ENCODE data around the gene TAOK1.

TAOK1 gene

GRCh38 chr17:29571883-29572681 is 181.9 kb downstream of the TAOK1 start:
- DNase-seq (ENCODE audit: low spot score) = no peak

GRCh38 chr17:29572691-29573557 is 182.8 kb downstream of the TAOK1 start:
- no peak for DNase-seq (ENCODE audit: low spot score)

GRCh38 chr17:29573558-29573869 is 183.4 kb downstream of the TAOK1 start:
- no peak for DNase-seq (ENCODE audit: low spot score)

- no peak for DNase-seq (ENCODE audit: low spot score)
Observed at GRCh38 chr17:29573871-29574731, 183.9 kb downstream of the TAOK1 start.

- DNase-seq (ENCODE audit: low spot score) = no peak
Observed at GRCh38 chr17:29574732-29575510, 184.8 kb downstream of the TAOK1 start.

GRCh38 chr17:29575511-29576213 is 185.5 kb downstream of the TAOK1 start:
- no peak for DNase-seq (ENCODE audit: low spot score)

GRCh38 chr17:29576214-29577000 is 186.2 kb downstream of the TAOK1 start:
- no peak for DNase-seq (ENCODE audit: low spot score)

GRCh38 chr17:29577001-29577370 is 186.8 kb downstream of the TAOK1 start:
- DNase-seq (ENCODE audit: low spot score) = no peak

GRCh38 chr17:29577385-29578211 is 187.4 kb downstream of the TAOK1 start:
- DNase-seq (ENCODE audit: low spot score) = no peak

GRCh38 chr17:29578626-29579485 is 188.7 kb downstream of the TAOK1 start:
- DNase-seq (ENCODE audit: low spot score) = no peak

GRCh38 chr17:29579866-29580771 is 190.0 kb downstream of the TAOK1 start:
- no peak for DNase-seq (ENCODE audit: low spot score)

GRCh38 chr17:29581583-29582253 is 191.6 kb downstream of the TAOK1 start:
- no peak for DNase-seq (ENCODE audit: low spot score)

GRCh38 chr17:29582254-29582765 is 192.1 kb downstream of the TAOK1 start:
- DNase-seq (ENCODE audit: low spot score) = no peak

GRCh38 chr17:29582772-29583171 is 192.6 kb downstream of the TAOK1 start:
- peak; percentile 89 for DNase-seq (ENCODE audit: low spot score)

GRCh38 chr17:29583324-29584248 is 193.4 kb downstream of the TAOK1 start:
- DNase-seq (ENCODE audit: low spot score) = no peak
